GM15510 (cell line): Measurements from ENCODE around the gene TRABD.

ENCODE experiments used
- POLR2A ChIP-seq: IDR thresholded peaks from 3 replicates; pipeline ENCODE4 v1.6.1; 2011; ENCODE audit warnings: borderline replicate concordance; ENCODE audit not compliant: insufficient read length; ENCODE audit errors: extremely low read depth

The TRABD gene

GRCh38 chr22:50169181-50169759 lies 16.4 kb upstream of the TRABD start:
- no peak for TF ChIP-seq POLR2A

GRCh38 chr22:50169774-50170341 lies 15.9 kb upstream of the TRABD start:
- no peak for TF ChIP-seq POLR2A

- TF ChIP-seq POLR2A = no peak
Measured at GRCh38 chr22:50170453-50171318, 15.0 kb upstream of the TRABD start, which contains the start of gene PANX2. Gene PANX2 (plus strand): TSS chr22:50170731. CDS start chr22:50170731, 0 bp downstream.

GRCh38 chr22:50171319-50171964 lies 14.3 kb upstream of the TRABD start:
- TF ChIP-seq POLR2A = no peak

GRCh38 chr22:50171965-50172421 lies 13.7 kb upstream of the TRABD start:
- no peak for TF ChIP-seq POLR2A

GRCh38 chr22:50173311-50173982 lies 12.3 kb upstream of the TRABD start:
- no peak for TF ChIP-seq POLR2A

- TF ChIP-seq POLR2A = no peak
Measured at GRCh38 chr22:50173983-50174355, 11.7 kb upstream of the TRABD start.

- TF ChIP-seq POLR2A = no peak
Measured at GRCh38 chr22:50174382-50175190, 11.1 kb upstream of the TRABD start.

- no peak for TF ChIP-seq POLR2A
Measured at GRCh38 chr22:50175191-50175461, 10.6 kb upstream of the TRABD start.

GRCh38 chr22:50175921-50176849 lies 9.5 kb upstream of the TRABD start:
- no peak for TF ChIP-seq POLR2A

- no peak for TF ChIP-seq POLR2A
Measured at GRCh38 chr22:50176850-50177536, 8.7 kb upstream of the TRABD start.
